HUES64 (cell line): ENCODE results near the gene WASF1.
"Not testable (repeated sequence)": the region's sequence is repeated elsewhere in the genome, so short reads cannot be mapped to it uniquely, and the experiment has no call there.

ENCODE experiments used
- H3K27ac ChIP-seq: 2 replicates; pipeline ENCODE4 v1.7.0; 2013; ENCODE audit warnings: low read depth, low read length, inconsistent platforms
- H3K27me3 ChIP-seq: 2 replicates; pipeline ENCODE4 v1.6.1; 2013; ENCODE audit warnings: mild to moderate bottlenecking, low read length; ENCODE audit not compliant: insufficient read depth
- H3K36me3 ChIP-seq: 2 replicates; pipeline ENCODE4 v1.6.1; 2013; ENCODE audit warnings: mild to moderate bottlenecking, low read length; ENCODE audit not compliant: insufficient read depth
- H3K4me1 ChIP-seq: 2 replicates; pipeline ENCODE4 v1.6.1; 2013; ENCODE audit warnings: mild to moderate bottlenecking, low read length, moderate library complexity; ENCODE audit not compliant: insufficient read depth
- H3K4me3 ChIP-seq: 2 replicates; pipeline ENCODE4 v1.5.1; 2013; ENCODE audit warnings: mild to moderate bottlenecking, low read length, moderate library complexity
- H3K9ac ChIP-seq: 2 replicates; pipeline ENCODE4 v1.6.1; 2013; ENCODE audit warnings: mild to moderate bottlenecking, low read depth, low read length
- H3K9me3 ChIP-seq: 2 replicates; pipeline ENCODE4 v1.6.1; 2013; ENCODE audit warnings: low read depth, low read length; ENCODE audit not compliant: insufficient read depth
- WGBS: fragments of 150-250, 120-280 bp; methylation state at CpG from one replicate; pipeline ENCODE4 v1.1.7; 2013; ENCODE audit warnings: missing lambda C conversion rate; 5-methylcytosine and 5-hydroxymethylcytosine counted together

Gene WASF1

DNA sequence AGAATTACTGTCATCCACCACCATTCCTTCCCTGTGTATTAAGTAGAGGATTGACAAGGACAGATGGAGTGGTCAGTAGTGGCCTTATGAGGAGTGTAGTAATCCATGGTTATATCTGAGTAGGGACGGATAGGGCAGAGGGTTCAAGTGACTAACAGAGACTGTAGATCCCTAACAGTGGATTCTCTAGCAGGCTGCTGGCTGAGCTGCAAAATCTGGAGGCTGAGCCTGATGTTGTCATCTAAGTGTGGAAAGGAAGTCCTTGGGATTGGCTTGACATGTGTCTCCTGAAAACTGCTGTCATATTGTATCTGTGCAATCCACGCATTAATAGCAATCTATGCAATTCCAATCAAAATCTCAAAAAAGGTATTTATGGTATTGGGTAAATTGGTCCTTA is 94.2 kb downstream of the WASF1 start:
- no peak overlapping the region for H3K27ac ChIP-seq
- H3K9me3 ChIP-seq = no peaks in the 10 kb centered on the region
- 95% methylated on average over 1 of the region's 2 CpGs for WGBS
- H3K27me3 ChIP-seq = no peaks in the 10 kb centered on the region
- H3K4me3 ChIP-seq = no peak overlapping the region
- no peaks in the 10 kb centered on the region for H3K36me3 ChIP-seq
- H3K4me1 ChIP-seq = no peaks in the 10 kb centered on the region; the same call in 1 of the 2 replicates
- H3K9ac ChIP-seq = no peak overlapping the region

DNA sequence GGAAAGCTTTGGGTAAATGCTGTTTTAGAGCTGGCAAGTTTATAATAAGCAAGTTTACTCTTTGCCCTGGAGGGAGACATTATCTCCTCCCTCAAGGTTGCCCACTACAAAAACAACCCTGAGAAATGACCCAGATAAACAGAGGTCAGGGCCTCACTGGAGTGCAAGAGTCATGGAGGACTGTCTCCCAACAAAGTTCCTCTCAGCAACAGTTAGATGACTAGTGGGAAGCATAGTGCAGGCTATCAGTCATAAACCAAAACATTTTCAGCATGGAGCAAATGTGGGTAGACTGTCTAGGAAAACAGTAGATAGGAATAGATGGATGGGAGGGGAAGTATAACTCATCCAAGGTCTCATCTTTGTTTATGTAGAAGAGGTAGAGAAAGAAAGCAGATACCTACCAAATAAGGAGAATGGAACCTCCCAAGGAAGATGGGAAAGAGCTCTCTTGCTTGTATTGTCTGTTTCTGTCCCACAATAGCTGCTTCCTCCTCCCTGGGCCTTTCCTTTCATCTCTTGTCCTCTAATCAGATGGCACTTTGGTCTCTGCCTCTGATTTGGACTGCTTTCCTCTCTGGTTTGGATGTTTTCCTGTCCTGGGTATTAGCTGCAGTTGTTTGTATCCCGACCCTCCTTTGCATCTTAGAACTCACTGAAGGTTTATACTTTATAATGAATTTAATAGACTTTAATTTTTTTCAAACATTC is 95.4 kb downstream of the WASF1 start:
- H3K36me3 ChIP-seq = no peaks in the 10 kb centered on the region
- H3K4me3 ChIP-seq = no peak overlapping the region
- WGBS = no CpG with 5 or more reads among the region's 1 CpG
- no peaks in the 10 kb centered on the region for H3K27me3 ChIP-seq
- no peaks in the 10 kb centered on the region; the same call in 1 of the 2 replicates for H3K4me1 ChIP-seq
- H3K9ac ChIP-seq = no peak overlapping the region
- 0 out of 2 replicates have a peak overlapping the region, but pooled peaks have one; percentile 8 for H3K27ac ChIP-seq
- no peaks in the 10 kb centered on the region for H3K9me3 ChIP-seq

DNA sequence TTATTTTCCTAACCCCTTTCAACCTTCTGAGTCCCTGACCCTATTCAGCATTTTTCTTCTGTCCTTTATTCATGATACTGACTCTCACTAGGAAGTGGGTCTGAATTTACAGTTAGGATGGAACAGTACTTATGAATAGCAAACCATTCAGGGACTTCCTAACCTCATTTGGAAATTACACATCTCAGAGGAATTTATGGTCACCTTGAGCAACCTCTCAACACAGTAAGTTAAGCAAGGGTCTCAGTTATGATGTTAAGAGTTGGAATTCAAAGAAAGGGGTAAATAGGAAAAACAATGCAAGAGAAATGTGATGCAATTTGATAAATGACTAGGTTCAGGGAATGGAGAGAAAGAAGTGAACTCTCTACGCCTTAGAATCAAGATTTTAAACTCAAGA is 104.1 kb downstream of the WASF1 start:
- no peak overlapping the region for H3K4me3 ChIP-seq
- no peaks in the 10 kb centered on the region for H3K36me3 ChIP-seq
- no peak overlapping the region for H3K9ac ChIP-seq
- no peak overlapping the region for H3K27ac ChIP-seq
- no peaks in the 10 kb centered on the region for H3K9me3 ChIP-seq
- H3K4me1 ChIP-seq = no peaks in the 10 kb centered on the region
- no peaks in the 10 kb centered on the region for H3K27me3 ChIP-seq
- 91% methylated on average over 1 of the region's 1 CpG for WGBS

DNA sequence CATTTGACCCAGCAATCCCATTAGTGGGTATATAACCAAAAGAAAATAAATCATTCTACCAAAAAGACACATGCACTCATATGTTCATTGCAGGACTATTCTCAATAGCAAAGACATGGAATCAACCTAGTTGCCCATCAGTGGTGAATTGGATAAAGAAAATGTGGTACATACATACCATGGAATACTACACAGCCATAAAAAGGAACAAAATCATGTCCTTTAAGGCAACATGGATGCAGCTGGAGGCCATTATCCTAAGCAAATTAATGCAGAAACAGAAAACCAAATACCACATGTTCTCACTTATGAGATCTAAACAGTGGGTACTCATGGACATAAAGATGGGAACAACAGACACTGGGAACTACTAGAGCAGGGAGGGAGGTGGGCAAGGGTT is 106.0 kb downstream of the WASF1 start:
- not testable (repeated sequence) for H3K4me1 ChIP-seq, H3K36me3 ChIP-seq, H3K27ac ChIP-seq, H3K9ac ChIP-seq, H3K4me3 ChIP-seq, H3K9me3 ChIP-seq, H3K27me3 ChIP-seq

DNA sequence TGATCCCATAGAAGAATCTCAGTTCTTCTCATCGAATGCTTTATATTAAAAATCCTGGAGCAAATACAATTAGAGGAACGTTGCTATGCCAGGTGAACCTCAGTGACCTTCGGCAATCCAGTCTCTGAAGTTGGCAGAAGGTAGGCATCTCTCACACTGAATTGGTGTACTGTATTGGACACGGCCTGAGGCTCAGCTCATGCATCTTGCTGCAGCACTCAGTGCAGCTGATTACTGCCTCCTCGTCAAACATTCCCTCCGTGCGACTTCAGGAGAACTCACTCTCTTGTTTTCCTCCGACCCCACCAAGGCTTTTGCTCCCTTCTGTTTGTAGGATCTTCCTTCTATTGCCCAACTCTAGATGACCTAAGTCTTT is 110.9 kb downstream of the WASF1 start:
- peaks cover 2% of the 10 kb centered on the region; the same call in 1 of the 2 replicates for H3K4me1 ChIP-seq
- H3K27ac ChIP-seq = no peak overlapping the region
- H3K36me3 ChIP-seq = no peaks in the 10 kb centered on the region
- no peaks in the 10 kb centered on the region for H3K9me3 ChIP-seq
- no peak overlapping the region for H3K9ac ChIP-seq
- no peak overlapping the region for H3K4me3 ChIP-seq
- 95% methylated on average over 8 of the region's 8 CpGs for WGBS
- no peaks in the 10 kb centered on the region for H3K27me3 ChIP-seq

DNA sequence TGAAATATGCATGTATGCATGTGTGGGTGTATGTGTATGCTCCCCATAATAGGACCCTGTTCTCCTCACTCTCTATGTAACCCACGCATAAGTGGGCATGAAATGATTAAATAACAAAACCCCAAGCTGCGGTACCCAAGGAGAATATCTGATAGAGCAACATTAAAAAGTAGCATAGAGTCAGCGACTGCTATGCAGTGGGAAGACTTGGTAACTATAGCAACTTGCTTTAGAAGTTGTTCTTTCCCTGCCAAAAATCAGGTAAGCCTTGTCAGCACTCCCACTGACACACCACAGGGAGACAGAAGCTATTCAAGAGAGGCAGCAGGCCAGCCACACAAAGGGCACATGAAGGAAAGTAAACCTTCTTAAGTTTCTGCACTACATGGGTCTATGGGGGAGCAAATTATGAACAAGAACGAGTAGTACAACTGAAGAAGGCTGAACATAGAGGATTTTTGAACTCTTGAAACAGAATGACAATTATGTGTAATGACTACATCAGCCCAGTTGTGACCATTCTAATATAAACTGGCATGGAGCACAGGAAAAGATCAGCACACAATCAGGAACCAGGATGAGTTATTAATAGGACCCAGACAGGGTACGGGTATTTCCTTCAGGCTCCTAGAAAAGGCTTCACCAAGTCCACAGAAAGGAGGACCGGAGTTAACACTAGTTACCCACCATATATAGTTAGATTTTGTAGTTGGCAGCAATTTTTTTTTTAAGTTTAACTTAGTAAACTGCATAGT is 111.5 kb downstream of the WASF1 start:
- H3K36me3 ChIP-seq = no peaks in the 10 kb centered on the region
- WGBS = 90% methylated on average over 5 of the region's 6 CpGs
- H3K9me3 ChIP-seq = no peaks in the 10 kb centered on the region
- H3K9ac ChIP-seq = no peak overlapping the region
- peaks cover 3% of the 10 kb centered on the region; the same call in 1 of the 2 replicates for H3K4me1 ChIP-seq
- H3K27me3 ChIP-seq = no peaks in the 10 kb centered on the region
- no peak overlapping the region for H3K27ac ChIP-seq
- no peak overlapping the region for H3K4me3 ChIP-seq

DNA sequence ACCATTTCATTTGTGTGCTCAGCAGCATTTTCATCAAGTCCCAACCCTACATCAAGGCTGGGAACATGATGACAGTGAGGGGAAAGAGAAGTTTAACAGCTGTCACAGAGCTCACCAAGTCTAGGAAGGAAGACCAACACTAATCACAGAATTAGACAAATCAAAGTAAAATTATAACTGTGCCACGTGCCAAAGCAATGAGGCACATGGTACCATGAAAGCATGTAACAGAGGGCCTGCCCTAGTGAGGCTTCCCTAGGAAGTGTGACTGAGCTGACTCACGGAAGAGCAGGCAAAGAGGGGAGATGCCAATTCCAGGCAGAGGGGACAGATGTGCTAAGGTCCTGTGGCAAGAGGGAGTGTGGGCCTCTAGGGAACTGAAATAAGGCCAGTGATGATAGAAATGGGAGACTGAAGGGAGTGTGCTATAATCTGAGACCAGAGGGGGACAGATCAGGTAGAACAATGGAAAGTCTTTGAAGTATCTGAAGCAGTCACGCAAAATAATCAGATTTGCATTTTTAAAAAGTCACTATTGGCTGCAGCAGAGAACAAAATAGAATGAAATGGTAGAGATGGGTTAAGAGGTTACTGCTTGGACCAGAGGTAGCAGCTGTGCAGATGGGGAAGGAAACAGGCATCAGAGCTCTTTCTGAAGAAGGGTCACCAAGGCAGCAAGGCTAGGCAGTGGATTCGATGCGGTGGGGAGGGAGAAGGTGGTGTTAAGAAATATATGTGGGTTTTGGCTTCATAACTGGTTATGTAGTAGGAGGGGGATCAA is 114.5 kb downstream of the WASF1 start:
- WGBS = 95% methylated on average over 5 of the region's 5 CpGs
- no peaks in the 10 kb centered on the region for H3K27me3 ChIP-seq
- no peak overlapping the region for H3K4me3 ChIP-seq
- H3K9ac ChIP-seq = no peak overlapping the region
- peaks cover 3% of the 10 kb centered on the region; the same call in 1 of the 2 replicates for H3K4me1 ChIP-seq
- no peaks in the 10 kb centered on the region for H3K9me3 ChIP-seq
- H3K27ac ChIP-seq = no peak overlapping the region
- H3K36me3 ChIP-seq = no peaks in the 10 kb centered on the region

DNA sequence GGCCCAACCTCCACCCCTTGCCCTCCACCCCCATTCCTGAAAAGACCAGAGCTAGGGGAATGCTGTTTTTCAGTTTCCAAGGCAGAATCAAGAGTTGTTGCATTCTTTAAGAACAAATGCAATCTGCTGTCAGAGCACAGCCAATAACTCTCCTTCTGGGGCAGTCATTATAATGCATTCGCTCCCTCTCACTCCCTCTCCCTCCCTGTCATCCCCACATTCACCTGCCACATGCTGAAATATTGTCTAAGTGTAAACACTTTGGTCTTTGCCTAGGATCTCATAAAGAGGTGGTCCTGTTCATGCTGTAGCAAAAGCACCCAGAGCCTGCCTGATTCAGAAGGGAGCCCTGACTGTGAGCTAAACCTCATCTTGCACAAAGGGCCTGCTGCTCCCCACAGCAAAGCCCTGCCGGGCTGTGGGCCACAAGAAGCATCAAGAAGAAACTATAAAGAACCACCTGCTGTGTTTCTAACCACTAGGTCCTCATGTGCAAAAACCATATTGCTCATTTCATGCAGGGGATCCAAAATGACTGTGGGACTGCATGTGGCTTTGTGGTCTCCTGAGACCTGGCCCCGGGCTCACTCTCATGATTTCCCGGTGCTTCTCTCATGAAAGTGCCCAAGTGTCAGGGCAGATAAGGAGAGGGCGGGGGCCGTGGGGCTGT is 115.7 kb downstream of the WASF1 start:
- 88% methylated on average over 6 of the region's 6 CpGs for WGBS
- Histone ChIP-seq H3K9me3 (no peaks in the 10 kb centered on the region), H3K36me3 (no peaks in the 10 kb centered on the region), H3K27me3 (no peaks in the 10 kb centered on the region), H3K4me3 (no peak overlapping the region), H3K9ac (no peak overlapping the region), H3K27ac (no peak overlapping the region), H3K4me1 (peaks cover 3% of the 10 kb centered on the region; the same call in 1 of the 2 replicates)

DNA sequence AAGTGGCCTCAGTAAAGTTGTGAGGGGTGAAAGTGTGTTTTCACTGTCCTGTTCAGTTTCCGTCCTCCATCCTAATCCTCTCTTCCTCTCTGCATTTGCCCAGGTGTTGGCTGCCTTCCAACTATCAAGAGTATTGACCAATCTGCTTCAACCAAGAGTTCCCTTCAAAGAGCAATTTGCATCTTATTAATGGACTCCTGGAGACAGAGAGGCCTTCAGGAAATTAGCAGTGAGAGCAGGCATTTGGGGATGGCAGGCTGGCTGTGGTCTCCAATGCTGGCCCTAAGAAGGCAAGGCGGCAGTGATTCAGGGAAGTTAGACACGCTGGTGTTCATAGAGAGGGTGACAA is 124.1 kb downstream of the WASF1 start:
- 71% methylated on average over 3 of the region's 3 CpGs for WGBS
- H3K4me3 ChIP-seq = no peak overlapping the region

DNA sequence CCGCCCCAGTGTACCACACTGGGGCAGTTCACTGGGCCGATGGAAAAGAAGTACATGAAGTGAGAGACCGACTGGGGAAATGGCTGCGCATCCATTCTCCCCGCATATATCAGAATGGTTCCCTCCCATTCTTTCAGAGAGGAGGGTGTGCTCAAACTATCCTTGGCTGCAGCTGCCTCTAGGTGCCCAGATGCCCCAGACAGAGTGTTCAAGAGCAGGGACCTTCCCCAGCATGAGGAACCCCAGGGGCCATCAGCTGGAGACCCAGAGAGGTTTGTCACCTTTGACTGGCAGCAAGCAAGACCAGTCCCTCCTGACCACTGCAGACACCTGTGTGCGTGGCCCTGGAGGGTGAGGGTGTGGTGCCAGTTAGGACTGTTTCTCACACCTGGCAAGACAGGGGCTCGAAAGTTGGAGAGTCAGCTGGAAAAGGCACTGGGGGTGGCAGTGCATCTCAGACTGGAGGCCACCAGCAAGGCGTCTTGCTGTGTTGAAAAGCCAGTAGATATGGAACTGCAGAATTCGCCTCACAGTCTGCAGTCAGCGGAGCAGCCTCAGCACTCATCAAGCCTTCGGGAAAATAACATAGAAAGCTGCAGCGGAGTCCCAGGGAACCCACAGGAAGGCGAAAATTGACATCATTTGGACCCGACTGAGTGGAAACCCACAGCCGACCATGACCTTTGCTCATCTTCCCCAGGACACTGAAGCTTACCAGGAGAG is 124.6 kb downstream of the WASF1 start:
- 94% methylated on average over 15 of the region's 15 CpGs for WGBS
- Histone ChIP-seq H3K27ac (no peak overlapping the region), H3K36me3 (no peaks in the 10 kb centered on the region), H3K4me1 (peaks cover 5% of the 10 kb centered on the region; the same call in 1 of the 2 replicates), H3K9ac (no peak overlapping the region), H3K9me3 (no peaks in the 10 kb centered on the region), H3K4me3 (no peak overlapping the region), H3K27me3 (no peaks in the 10 kb centered on the region)

More for the DNA sequence above, 124.1 kb downstream of the WASF1 start:
- no peaks in the 10 kb centered on the region for H3K9me3 ChIP-seq
- H3K9ac ChIP-seq = no peak overlapping the region
- H3K27me3 ChIP-seq = no peaks in the 10 kb centered on the region
- peaks cover 5% of the 10 kb centered on the region; the same call in 1 of the 2 replicates for H3K4me1 ChIP-seq
- no peaks in the 10 kb centered on the region for H3K36me3 ChIP-seq
- no peak overlapping the region for H3K27ac ChIP-seq
